ENCODE data around the gene GTF2IRD1. TPM values are rescaled to one million over a fixed set of nuclear protein-coding genes. Genes with fewer than 3 reads are reported as not detected.

The GTF2IRD1 gene
- total RNA-seq, 1 experiment from 2014 or later: 34.3 TPM

- no peak for TF ChIP-seq CTCF (conservative IDR thresholded peaks at IDR 0.05)
- Histone ChIP-seq H3K18ac (ENCODE audit: insufficient read length, low read depth, low read length) (no peak overlapping the region), H4K91ac (ENCODE audit: insufficient read length, low read depth, low read length) (no peak overlapping the region), H4K5ac (ENCODE audit: insufficient read length, low read depth, low read length) (no peak overlapping the region), H3K23ac (ENCODE audit: insufficient read length, low read depth, low read length) (no peak overlapping the region), H2AFZ (ENCODE audit: low read length) (no peak overlapping the region), H3T11ph (ENCODE audit: low read length) (no peak overlapping the region), H3K27ac (ENCODE audit: insufficient read length, low read depth, low read length) (no peak overlapping the region), H3K4me2 (ENCODE audit: insufficient read depth, insufficient read length, low read length) (no peak overlapping the region), H2BK5ac (ENCODE audit: insufficient read length, low read length) (no peak overlapping the region), H3K27me3 (ENCODE audit: insufficient read depth, low read length) (no peaks in the 10 kb centered on the region), H3K4ac (ENCODE audit: low read depth, low read length) (no peak overlapping the region), H3K56ac (ENCODE audit: insufficient read length, low read depth, low read length) (no peak overlapping the region), H3K79me1 (ENCODE audit: insufficient read depth, low read depth, low read length, poor library complexity, severe bottlenecking) (no peaks in the 10 kb centered on the region), H2BK120ac (ENCODE audit: low read depth, low read length, poor library complexity, severe bottlenecking) (no peak overlapping the region), H3K9me3 (ENCODE audit: control insufficient read depth, low read depth, low read length) (peaks cover 5% of the 10 kb centered on the region), H2AK5ac (ENCODE audit: insufficient read length, low read length) (no peak overlapping the region), H2BK15ac (ENCODE audit: low read depth, low read length) (no peak overlapping the region), H3K9ac (ENCODE audit: extremely low read depth, insufficient read length, low read length) (no peak overlapping the region), H2BK20ac (ENCODE audit: low read depth, low read length, poor library complexity, severe bottlenecking) (no peak overlapping the region), H4K20me1 (ENCODE audit: control insufficient read depth, insufficient read depth, insufficient read length) (no peaks in the 10 kb centered on the region), H4K8ac (replicated peaks; ENCODE audit: insufficient read length, low read depth, low read length) (no peak overlapping the region), H2BK12ac (ENCODE audit: insufficient read length, low read depth, low read length) (no peak overlapping the region), H3K79me2 (ENCODE audit: insufficient read depth, low read length) (no peaks in the 10 kb centered on the region), H3K23me2 (ENCODE audit: insufficient read length, low read depth, low read length, poor library complexity, severe bottlenecking) (no peaks in the 10 kb centered on the region), H3K14ac (ENCODE audit: insufficient read depth, low read length) (no peak overlapping the region), H3K4me1 (ENCODE audit: insufficient read depth, low read length) (no peaks in the 10 kb centered on the region)
- DNase-seq: no peak
- peaks cover 2 to 14% (median 6%) of the 10 kb centered on the region in 3 experiments; a peak in 5 of 7 replicates for H3K36me3 Mint-ChIP-seq (ENCODE audit: insufficient read depth in 1 of 3, low read depth in 3 of 3)
- H3K27ac Mint-ChIP-seq: no peak overlapping the region
- H3K4me3 Mint-ChIP-seq: no peak overlapping the region
- peaks cover 12 to 17% of the 10 kb centered on the region in 2 experiments; a peak in 4 of 5 replicates for H3K9me3 Mint-ChIP-seq
- WGBS (ENCODE audit: extremely low coverage, insufficient read length, low lambda C conversion rate): no CpG with 5 or more reads among the region's 2 CpGs
- 0 out of 4 replicates have a peak, but pooled peaks cover 2% of the 10 kb centered on the region in 2 experiments for H3K4me1 Mint-ChIP-seq
- H3K27me3 Mint-ChIP-seq (ENCODE audit: low read depth): no peaks in the 10 kb centered on the region; the same call in 1 of the 2 replicates
These were observed 15.4 kb upstream of the GTF2IRD1 start for GRCh38 chr7:74438327-74438726.

Data from H9 (cell line).